Measurements from ENCODE around the gene AOX1. TPM values are rescaled to one million over a fixed set of nuclear protein-coding genes. Genes with fewer than 3 reads are reported as not detected.

The AOX1 gene
- total RNA-seq, 1 experiment from 2014 or later, result 0.71 TPM

- Histone ChIP-seq H3K79me2 (ENCODE audit: insufficient read depth, low read length) (no peaks in the 10 kb centered on the region), H3K4me2 (ENCODE audit: low read length) (no peak overlapping the region), H3K4me1 (ENCODE audit: control insufficient read depth in 1 of 2, insufficient read depth in 2 of 2, low read length in 2 of 2) (peaks cover 0 to under 1% of the 10 kb centered on the region in 2 experiments; a peak in 1 of 4 replicates), H3K27ac (ENCODE audit: low read depth, low read length) (no peak overlapping the region), H3K27me3 (ENCODE audit: insufficient read depth, low read length) (no peaks in the 10 kb centered on the region), H4K20me1 (ENCODE audit: insufficient read depth) (no peaks in the 10 kb centered on the region), H2AFZ (ENCODE audit: low read depth, low read length, poor library complexity, severe bottlenecking) (no peak overlapping the region), H3K4me3 (replicated peaks in 1 of 2; ENCODE audit: low read depth in 1 of 2, low read length in 2 of 2) (no peak overlapping the region), H3K9ac (ENCODE audit: low read length) (no peak overlapping the region), H3K9me2 (ENCODE audit: insufficient read depth) (no peaks in the 10 kb centered on the region), H3K36me3 (ENCODE audit: control insufficient read depth in 1 of 2, insufficient read depth in 2 of 2, low read length in 2 of 2) (no peaks in the 10 kb centered on the region), H3K9me3 (ENCODE audit: control insufficient read depth in 1 of 2, insufficient read depth in 1 of 2, low read depth in 1 of 2, low read length in 2 of 2) (no peaks in the 10 kb centered on the region)
- RAD21 ChIA-PET (ENCODE audit: low non-redundant PET in 1 of 2, low total read pairs in 2 of 2, uncharacterized antibody in 2 of 2, unreplicated experiment in 2 of 2), result no interaction called here
- CTCF ChIA-PET, result interaction anchor here (1.4 kb wide), 1 partner anchor 216 kb away, joined by 4 read pairs; no protein-coding TSS in a partner anchor
- TF ChIP-seq ZNF274 (IDR thresholded peaks at IDR 0.05; ENCODE audit: low read depth, low read length) (no peak), EZH2 (IDR thresholded peaks at IDR 0.05) (no peak), RAD21 (IDR thresholded peaks at IDR 0.05; ENCODE audit: low read depth) (no peak), CTCF (IDR thresholded peaks at IDR 0.05 in 2 of 3, conservative IDR thresholded peaks at IDR 0.05 in 1 of 3; ENCODE audit: borderline replicate concordance in 1 of 3, insufficient read depth in 1 of 3, low read depth in 2 of 3, low read length in 2 of 3) (no peak), EZH2phosphoT487 (IDR thresholded peaks at IDR 0.05; ENCODE audit: borderline replicate concordance) (no peak), YY1 (IDR thresholded peaks at IDR 0.05; ENCODE audit: extremely low read depth, insufficient replicate concordance, low read depth, low read length) (no peak), SRF (IDR thresholded peaks at IDR 0.05; ENCODE audit: low read depth) (no peak)
- POLR2A ChIA-PET, result no interaction called here
- ATAC-seq (no peak), DNase-seq (ENCODE audit: low read depth, low spot score) (no peak)
- intact Hi-C loops (cut with micrococcal nuclease), result no loop called here
- no TSS peak for BruUV-seq (replicated peaks)
Measured at GRCh38 chr2:200699310-200699709, 113.5 kb downstream of the AOX1 start.

- POLR2A ChIA-PET, result no interaction called here
- intact Hi-C loops (cut with micrococcal nuclease), result loop anchor here (5.0 to 10.0 kb wide), 2 partner anchors 849 to 996 kb away; partner anchors contain the start of gene FTCDNL1
- CTCF ChIA-PET, result no interaction called here
- TF ChIP-seq POLR2A (IDR thresholded peaks at IDR 0.05; ENCODE audit: borderline replicate concordance, extremely low read depth, insufficient read depth, insufficient read length) (no peak), CTCF (IDR thresholded peaks at IDR 0.05 in 2 of 3, conservative IDR thresholded peaks at IDR 0.05 in 1 of 3; ENCODE audit: borderline replicate concordance in 1 of 3, insufficient read depth in 1 of 3, low read depth in 2 of 3, low read length in 2 of 3) (no peak), ZFX (IDR thresholded peaks at IDR 0.05) (no peak), ZBTB33 (IDR thresholded peaks at IDR 0.05; ENCODE audit: extremely low read depth, insufficient replicate concordance, low read length) (no peak), TCF7L2 (IDR thresholded peaks at IDR 0.05; ENCODE audit: borderline replicate concordance, extremely low read depth, insufficient read depth, insufficient read length) (no peak), ELF1 (IDR thresholded peaks at IDR 0.05; ENCODE audit: borderline replicate concordance, low read depth) (no peak), JUND (IDR thresholded peaks at IDR 0.05) (no peak), SP1 (IDR thresholded peaks at IDR 0.05; ENCODE audit: low read depth) (no peak), SIN3A (IDR thresholded peaks at IDR 0.05; ENCODE audit: low read depth) (no peak)
Measured at GRCh38 chr2:200700856-200701255, 115.0 kb downstream of the AOX1 start.

More at GRCh38 chr2:200700856-200701255, 115.0 kb downstream of the AOX1 start:
- H3K36me3 ChIP-seq (ENCODE audit: control insufficient read depth in 1 of 2, insufficient read depth in 2 of 2, low read length in 2 of 2), result no peaks in the 10 kb centered on the region
- H3K27me3 ChIP-seq (ENCODE audit: insufficient read depth, low read length), result no peaks in the 10 kb centered on the region
- no peak overlapping the region for H2AFZ ChIP-seq (ENCODE audit: low read depth, low read length, poor library complexity, severe bottlenecking)
- DNase-seq (ENCODE audit: low read depth, low spot score) (no peak), ATAC-seq (no peak)
- no peaks in the 10 kb centered on the region for H3K4me1 ChIP-seq (ENCODE audit: control insufficient read depth in 1 of 2, insufficient read depth in 2 of 2, low read length in 2 of 2)
- no peak overlapping the region for H3K9ac ChIP-seq (ENCODE audit: low read length)
- BruUV-seq (replicated peaks), result no TSS peak
- H3K4me3 ChIP-seq (replicated peaks in 1 of 2; ENCODE audit: low read depth in 1 of 2, low read length in 2 of 2), result no peak overlapping the region
- no peaks in the 10 kb centered on the region for H3K9me3 ChIP-seq (ENCODE audit: control insufficient read depth in 1 of 2, insufficient read depth in 1 of 2, low read depth in 1 of 2, low read length in 2 of 2)
- no peaks in the 10 kb centered on the region for H3K79me2 ChIP-seq (ENCODE audit: insufficient read depth, low read length)
- no peaks in the 10 kb centered on the region for H3K9me2 ChIP-seq (ENCODE audit: insufficient read depth)
- no peak overlapping the region for H3K4me2 ChIP-seq (ENCODE audit: low read length)
- RAD21 ChIA-PET (ENCODE audit: low non-redundant PET in 1 of 2, low total read pairs in 2 of 2, uncharacterized antibody in 2 of 2, unreplicated experiment in 2 of 2), result interaction anchor here in 1 of 2 experiments (0.6 kb wide), 1 partner anchor 209 kb away, joined by 3 read pairs; no protein-coding TSS in a partner anchor
- no peaks in the 10 kb centered on the region for H4K20me1 ChIP-seq (ENCODE audit: insufficient read depth)
- H3K27ac ChIP-seq (ENCODE audit: low read depth, low read length), result no peak overlapping the region
